BE2C (cell line): Measurements from ENCODE around the gene MALT1.

Experiments
- DNase-seq: peaks from one replicate; pipeline ENCODE4 v3.0.0-alpha.2; 2020
- H3K27me3 ChIP-seq: fragments of 250-450 bp; sonication (Bioruptor Pico); 2 replicates; pipeline ENCODE4 v1.5.1; 2020; ENCODE audit warnings: mild to moderate bottlenecking
- H3K36me3 ChIP-seq: fragments of 250-450 bp; sonication (Bioruptor Pico); 2 replicates; pipeline ENCODE4 v1.5.1; 2020; ENCODE audit warnings: mild to moderate bottlenecking
- H3K4me1 ChIP-seq: fragments of 250-450 bp; sonication (Bioruptor Pico); 2 replicates; pipeline ENCODE4 v1.5.1; 2020
- H3K4me3 ChIP-seq: 2 replicates; pipeline ENCODE4 v1.5.1; 2011; ENCODE audit warnings: low read depth, low read length
- H3K9me3 ChIP-seq: fragments of 250-450 bp; sonication (Bioruptor Pico); 2 replicates; pipeline ENCODE4 v1.5.1; 2020
- CTCF ChIP-seq: IDR thresholded peaks from 2 replicates; pipeline ENCODE4 v1.5.1; 2012; ENCODE audit warnings: mild to moderate bottlenecking, low read depth, low read length

MALT1 gene

GRCh38 chr18:58668211-58668610 lies 3.1 kb upstream of the MALT1 start:
- H3K27me3 ChIP-seq, result no peaks in the 10 kb centered on the region
- no peaks in the 10 kb centered on the region for H3K4me1 ChIP-seq
- no peaks in the 10 kb centered on the region for H3K9me3 ChIP-seq
- no peaks in the 10 kb centered on the region for H3K36me3 ChIP-seq
- H3K4me3 ChIP-seq, result no peak overlapping the region
- no peak for DNase-seq
- no peak for TF ChIP-seq CTCF

GRCh38 chr18:58668897-58669296 lies 2.4 kb upstream of the MALT1 start:
- Histone ChIP-seq H3K4me3 (no peak overlapping the region), H3K36me3 (no peaks in the 10 kb centered on the region), H3K9me3 (no peaks in the 10 kb centered on the region), H3K4me1 (no peaks in the 10 kb centered on the region), H3K27me3 (no peaks in the 10 kb centered on the region)
- no peak for TF ChIP-seq CTCF
- DNase-seq, result no peak

DNA sequence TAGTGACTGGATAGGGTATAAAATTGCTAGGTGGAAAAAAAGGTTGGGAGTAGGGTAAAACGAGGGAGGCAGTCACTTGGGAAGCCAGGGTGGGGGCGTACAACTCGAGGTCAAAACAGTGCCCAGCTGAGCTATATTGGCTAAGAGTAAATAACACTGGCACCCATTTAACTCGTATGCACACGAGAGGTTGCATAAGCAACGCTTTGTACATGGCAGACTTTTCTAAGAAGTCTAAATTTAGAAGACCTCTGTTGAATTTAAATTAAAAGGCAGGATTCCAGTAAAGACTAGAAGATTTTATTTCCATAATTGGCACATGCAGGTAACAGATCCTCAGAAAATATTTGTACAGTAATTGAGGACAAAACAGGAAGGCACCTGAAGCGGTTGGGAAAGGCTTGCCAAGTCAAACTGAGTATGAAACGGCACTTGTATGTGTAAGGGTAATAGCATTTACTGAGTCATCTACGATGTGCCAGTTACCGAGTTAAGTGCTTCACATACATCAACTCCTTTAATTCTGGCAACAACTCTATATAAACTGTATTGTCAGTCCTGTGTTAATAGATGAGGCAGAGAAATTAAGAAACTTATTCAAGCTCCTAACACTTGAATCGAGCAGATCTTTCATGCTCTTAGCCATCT lies 1.4 kb upstream of the MALT1 start:
- Histone ChIP-seq H3K9me3 (no peaks in the 10 kb centered on the region), H3K4me3 (no peak overlapping the region), H3K4me1 (no peaks in the 10 kb centered on the region), H3K27me3 (no peaks in the 10 kb centered on the region), H3K36me3 (no peaks in the 10 kb centered on the region)
- no peak for DNase-seq
- TF ChIP-seq CTCF, result no peak

DNA sequence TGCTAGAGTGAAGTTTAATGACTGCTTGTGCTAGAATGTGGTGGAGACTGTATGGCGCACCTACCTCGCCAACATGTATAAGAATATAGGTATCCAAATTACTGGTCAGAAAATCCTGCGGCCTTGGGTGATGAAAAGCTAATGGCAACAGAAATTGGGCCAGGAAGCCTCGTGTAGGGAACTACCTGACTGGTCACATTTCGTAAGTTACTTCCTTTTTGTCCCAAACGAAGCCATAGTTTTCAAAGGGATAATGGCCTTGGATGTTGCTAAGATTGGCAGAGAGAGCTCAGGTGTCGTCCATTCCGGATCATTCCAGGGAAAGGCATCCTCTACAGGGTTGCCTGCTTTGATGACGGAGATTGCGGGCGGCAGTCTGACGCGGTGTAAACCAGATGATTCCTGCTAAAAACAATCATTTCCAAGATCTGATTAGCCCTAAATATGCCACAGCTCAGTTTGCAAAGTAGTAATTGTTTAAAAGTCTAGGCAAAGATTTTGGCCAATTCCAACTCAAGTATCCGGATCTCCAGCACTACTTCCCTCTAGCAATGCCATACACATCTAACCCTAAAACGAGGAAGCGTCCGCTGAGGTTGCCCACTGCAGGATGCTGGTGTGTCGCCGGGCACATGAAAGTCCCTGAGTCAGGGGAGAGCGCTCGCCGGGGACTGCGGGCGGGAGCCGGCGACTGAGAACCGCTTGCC lies 708 bp upstream of the MALT1 start:
- DNase-seq, result no peak
- Histone ChIP-seq H3K4me1 (no peaks in the 10 kb centered on the region), H3K27me3 (no peaks in the 10 kb centered on the region), H3K9me3 (no peaks in the 10 kb centered on the region), H3K36me3 (no peaks in the 10 kb centered on the region), H3K4me3 (peak overlapping the region; percentile 65)
- TF ChIP-seq CTCF, result no peak

DNA sequence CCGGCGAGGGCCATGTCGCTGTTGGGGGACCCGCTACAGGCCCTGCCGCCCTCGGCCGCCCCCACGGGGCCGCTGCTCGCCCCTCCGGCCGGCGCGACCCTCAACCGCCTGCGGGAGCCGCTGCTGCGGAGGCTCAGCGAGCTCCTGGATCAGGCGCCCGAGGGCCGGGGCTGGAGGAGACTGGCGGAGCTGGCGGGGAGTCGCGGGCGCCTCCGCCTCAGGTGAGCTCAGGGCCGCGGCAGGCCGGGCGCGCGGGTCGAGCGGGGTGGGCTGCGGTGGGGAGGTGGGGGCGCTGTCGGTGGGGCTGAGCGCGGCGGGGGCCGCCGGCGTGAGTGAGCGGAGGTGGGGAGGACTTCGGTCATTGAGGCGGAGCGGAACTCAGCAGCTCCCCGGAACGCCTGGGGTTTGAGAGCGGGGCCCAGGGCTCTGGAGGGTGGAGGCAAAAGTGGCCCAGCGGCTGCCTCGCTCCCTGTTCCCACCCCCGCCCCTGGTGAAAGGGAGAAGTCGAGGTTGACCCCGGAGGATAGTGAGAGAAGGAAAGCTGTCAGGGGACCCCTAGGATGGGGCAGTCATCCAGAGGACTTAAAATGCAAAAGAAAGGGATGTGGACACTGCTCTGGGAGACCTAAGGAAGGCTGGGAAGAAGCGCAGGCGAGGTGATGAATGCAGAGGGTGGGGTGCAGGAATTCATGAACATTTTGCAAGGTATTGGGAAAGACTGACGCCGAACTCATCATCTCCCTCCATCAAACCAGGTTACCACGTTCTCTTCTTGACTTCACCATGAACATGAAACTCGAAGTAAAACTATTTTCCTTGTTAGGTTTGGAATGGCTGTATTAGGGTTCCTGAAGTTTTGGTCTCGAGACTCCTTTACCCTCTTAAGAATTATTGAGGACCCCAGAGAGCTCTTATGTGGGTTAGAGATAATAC lies 633 bp downstream of the MALT1 start:
- no peaks in the 10 kb centered on the region for H3K36me3 ChIP-seq
- TF ChIP-seq CTCF, result no peak
- H3K4me3 ChIP-seq, result peak overlapping the region; percentile 66
- peak; percentile 68 for DNase-seq
- no peaks in the 10 kb centered on the region for H3K9me3 ChIP-seq
- H3K4me1 ChIP-seq, result no peaks in the 10 kb centered on the region
- no peaks in the 10 kb centered on the region for H3K27me3 ChIP-seq

DNA sequence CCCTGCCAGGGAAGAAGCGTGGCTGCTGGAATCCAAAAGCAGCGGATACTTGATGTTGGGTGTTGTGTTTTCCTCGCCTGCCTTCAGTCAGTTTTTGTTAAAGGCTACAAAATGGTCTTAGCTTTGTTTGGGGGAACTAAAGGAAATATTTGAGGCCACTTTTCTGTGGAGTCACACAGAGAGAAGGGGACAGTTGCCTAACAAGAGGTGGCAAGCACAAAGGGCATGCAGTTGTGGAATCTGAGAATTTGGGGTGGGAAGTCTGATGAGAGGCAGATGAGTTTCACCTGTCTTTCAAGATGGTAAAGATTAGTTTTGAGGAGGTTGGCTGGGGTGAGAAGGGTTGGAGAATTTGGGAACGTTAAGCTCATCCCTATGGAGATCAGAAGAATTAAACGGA lies 2.9 kb downstream of the MALT1 start:
- DNase-seq, result no peak
- no peak overlapping the region for H3K4me3 ChIP-seq
- H3K27me3 ChIP-seq, result no peaks in the 10 kb centered on the region
- no peaks in the 10 kb centered on the region for H3K4me1 ChIP-seq
- H3K36me3 ChIP-seq, result no peaks in the 10 kb centered on the region
- no peaks in the 10 kb centered on the region for H3K9me3 ChIP-seq
- TF ChIP-seq CTCF, result no peak
